Stimulated activated naive CD8-positive, alpha-beta T cell treated with anti-CD3 and anti-CD28 coated beads, Interleukin-15, Interleukin-2, amounts not matched to agents 100 U/mL and 50 U/mL, for 24 hours (primary cell): ENCODE data around the gene SNAPC2.
"Not testable (repeated sequence)": the region's sequence is repeated elsewhere in the genome, so short reads cannot be mapped to it uniquely, and the experiment has no call there.

Experiments
- ATAC-seq: fragments of 150-1000 bp; cut with Tn5 transposase; one replicate; pipeline ENCODE4 v1.10.0; 2021
- DNase-seq: peaks from one replicate; pipeline ENCODE4 v3.0.0; 2021

SNAPC2 gene

DNA sequence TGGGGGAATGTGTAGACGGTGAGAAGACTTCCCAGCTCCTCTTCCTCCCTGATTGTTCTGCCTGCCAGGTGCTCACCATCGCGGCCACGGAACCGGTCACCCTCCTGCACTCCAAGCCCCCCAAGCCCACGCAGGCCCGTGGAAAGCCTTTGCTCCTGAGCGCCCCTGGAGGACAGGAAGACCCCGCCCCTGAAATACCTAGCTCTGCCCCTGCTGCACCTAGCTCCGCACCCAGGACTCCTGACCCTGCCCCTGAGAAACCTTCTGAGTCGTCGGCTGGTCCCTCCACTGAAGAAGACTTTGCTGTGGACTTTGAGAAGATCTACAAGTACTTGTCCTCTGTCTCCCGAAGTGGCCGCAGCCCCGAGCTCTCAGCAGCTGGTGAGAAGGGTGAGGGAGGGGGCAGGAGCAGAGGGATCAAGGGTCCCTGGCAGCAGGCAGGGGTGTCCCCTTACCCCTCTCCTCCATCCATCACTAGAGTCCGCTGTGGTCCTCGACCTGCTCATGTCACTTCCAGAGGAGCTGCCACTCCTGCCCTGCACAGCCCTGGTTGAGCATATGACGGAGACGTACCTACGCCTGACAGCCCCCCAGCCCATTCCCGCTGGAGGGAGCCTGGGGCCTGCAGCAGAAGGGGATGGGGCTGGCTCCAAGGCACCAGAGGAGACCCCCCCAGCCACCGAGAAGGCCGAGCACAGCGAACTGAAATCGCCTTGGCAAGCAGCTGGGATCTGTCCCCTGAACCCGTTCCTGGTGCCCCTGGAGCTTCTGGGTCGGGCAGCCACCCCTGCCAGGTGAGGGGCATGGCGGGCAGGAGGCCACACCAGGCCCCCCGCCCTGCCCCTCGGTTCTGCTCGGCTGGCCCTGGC, 2.1 kb downstream of the SNAPC2 start:
- ATAC-seq, result no peak
- no peak for DNase-seq

GRCh38 chr19:7922836-7923195, 2.7 kb downstream of the SNAPC2 start:
- DNase-seq, result no peak
- no peak for ATAC-seq

GRCh38 chr19:7923295-7924191, 3.4 kb downstream of the SNAPC2 start:
- no peak for DNase-seq
- no peak for ATAC-seq

DNA sequence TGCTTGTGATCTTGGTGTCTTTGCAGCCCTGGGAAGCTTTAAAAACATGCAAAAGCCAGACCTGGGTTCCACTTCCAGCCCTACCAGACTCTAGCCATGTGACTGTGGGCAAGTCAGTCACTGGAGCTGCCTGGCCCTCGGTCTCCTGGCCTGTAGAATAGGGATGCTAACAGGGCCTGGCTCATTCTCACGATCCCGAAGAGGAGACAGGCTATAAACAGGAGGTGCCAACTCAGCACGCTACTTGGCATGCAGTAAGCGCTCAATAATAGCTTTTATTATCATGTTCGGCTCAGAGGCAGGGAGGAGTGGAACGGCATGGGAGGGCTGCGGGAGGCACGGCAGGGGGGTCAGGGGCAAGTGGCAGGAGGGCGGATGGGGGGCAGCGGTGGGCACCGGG, 4.1 kb downstream of the SNAPC2 start:
- no peak for ATAC-seq

DNA sequence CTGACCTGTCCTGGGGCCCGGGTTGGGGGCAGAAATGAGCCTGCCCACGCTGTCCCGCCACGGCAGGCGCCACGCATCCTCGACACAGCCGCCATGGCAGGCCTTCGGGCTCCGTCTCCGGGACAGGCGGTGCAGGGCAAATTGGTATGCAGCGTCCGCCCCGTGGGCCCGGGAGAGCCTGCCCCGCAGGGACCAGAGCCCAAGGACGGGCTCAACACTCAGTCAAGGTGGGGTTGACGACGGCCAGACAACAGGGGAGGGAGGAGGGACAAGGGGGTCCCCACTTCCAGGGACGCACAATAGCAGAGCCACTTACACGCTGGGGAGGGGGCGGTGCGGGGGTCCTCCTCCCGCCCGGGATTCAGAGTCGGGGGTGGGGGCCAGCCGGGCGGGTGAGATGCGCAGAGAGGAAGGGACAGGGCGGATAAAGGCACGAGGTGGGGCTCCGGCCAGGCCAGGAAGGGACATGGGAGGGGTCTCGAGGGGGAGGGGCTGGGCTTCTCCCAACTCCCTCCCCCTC, 4.6 kb downstream of the SNAPC2 start:
- no peak for DNase-seq

More for the DNA sequence above, 4.1 kb downstream of the SNAPC2 start:
- DNase-seq, result no peak

GRCh38 chr19:7925171-7925851, 5.2 kb downstream of the SNAPC2 start:
- DNase-seq (peak; percentile 90), ATAC-seq (peak; percentile 17)

More for the DNA sequence above, 4.6 kb downstream of the SNAPC2 start:
- no peak for ATAC-seq

- peak; percentile 85 for DNase-seq
- peak; percentile 44 for ATAC-seq
These were observed 6.0 kb downstream of the SNAPC2 start, which contains the start of gene CTXN1 for GRCh38 chr19:7926021-7926726. CTXN1 (minus strand) TSS chr19:7926135; CDS start chr19:7925538, 597 bp downstream.

DNA sequence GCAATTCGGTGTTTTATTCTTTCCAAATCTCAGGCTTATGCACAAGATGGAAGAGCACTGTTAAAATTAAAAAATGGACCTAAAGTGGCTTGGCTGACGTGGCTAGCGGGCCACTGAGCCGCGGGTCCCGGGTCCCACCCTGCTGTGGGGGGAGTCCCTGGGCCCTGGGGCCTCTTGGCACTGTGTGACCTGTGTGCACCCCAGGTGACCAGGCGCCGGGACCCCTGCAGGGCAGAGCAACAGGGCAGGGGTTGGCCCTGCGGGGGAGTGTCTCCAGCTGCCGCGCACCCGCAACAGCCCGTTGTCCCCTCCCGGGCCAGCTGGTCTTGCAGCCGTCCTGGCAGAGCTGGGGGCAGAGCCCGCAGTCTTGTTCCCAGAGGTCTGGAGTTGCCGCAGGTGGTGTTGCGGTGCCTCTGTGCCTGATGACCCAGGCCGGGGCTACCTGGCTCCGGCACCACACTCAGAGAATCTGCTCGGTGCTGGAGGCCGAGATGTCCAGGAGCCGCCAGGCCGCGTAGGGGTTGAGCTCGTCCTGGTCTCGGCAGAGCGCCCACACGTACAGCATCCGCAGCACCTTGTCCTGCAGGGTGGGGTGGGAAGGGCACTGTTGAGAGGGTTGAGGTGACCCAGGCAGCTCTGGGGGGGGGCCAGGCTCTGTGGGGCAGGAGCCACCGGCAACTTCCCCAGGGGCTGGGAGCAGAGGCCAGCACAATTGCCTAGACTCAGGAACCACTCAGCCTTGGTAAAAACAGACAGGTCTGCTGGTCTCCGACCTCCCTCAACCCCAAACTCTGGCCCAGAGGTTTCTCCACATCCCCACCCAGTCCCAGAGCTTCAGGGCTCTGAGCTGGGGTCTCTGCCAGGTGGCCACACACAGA, 6.8 kb downstream of the SNAPC2 start:
- DNase-seq (no peak), ATAC-seq (no peak)

DNA sequence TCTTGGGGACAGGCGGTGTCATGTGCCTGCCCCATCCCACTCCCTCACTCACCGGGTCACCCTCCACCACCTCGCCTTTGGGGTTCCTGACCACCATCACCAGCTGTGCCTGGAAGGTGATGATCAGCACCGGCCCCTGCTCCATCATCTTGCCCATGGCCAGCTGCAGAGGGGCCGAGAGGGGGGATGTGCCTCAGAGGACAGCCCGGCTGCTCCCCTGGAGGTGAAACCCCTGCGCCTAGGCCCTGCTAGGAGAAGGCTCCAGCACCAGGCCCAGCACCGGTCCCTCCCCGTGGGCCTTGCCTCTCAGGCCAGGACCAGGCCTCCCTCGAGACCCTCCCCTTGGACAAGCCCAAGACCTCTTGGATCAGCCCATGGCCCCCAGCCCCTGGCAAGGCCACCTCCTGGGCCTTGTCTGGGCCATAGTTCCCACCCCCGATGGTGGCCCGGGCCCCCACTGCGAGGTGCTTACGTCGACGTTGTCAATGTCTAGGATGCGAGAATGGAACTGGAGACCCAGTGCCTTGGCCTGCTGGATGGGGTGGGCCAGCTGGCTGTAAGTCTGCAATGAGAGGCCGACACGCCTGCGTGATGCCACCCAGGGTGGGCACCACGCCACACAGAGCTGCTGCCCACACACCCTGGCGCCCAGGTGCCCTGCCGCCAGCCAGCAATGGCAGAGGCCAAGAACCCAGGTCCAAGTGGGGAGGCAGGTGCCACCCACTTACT, 7.6 kb downstream of the SNAPC2 start:
- ATAC-seq, result no peak
- no peak for DNase-seq

DNA sequence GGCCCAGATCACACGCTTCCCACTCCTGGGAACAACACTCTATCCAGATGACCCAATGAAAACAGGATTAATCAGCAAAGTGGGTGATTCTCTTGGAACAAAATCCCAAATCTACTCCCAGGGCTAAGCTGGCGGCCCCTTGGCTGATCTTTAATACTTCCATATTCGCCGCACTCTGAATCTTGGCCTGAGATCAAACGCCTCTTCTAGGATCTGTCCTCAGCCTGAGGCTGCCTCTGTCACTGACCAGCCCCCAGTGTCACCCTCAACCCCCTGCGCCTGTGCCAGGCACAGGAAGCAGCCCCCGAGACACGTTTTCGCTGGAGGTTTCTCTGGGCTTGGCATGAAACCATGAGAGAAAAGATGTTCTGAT, 8.2 kb downstream of the SNAPC2 start:
- DNase-seq, result no peak
- ATAC-seq, result no peak

- ATAC-seq (peak; percentile 28), DNase-seq (peak; percentile 76)
These were observed 8.9 kb downstream of the SNAPC2 start for GRCh38 chr19:7928741-7929701.

DNA sequence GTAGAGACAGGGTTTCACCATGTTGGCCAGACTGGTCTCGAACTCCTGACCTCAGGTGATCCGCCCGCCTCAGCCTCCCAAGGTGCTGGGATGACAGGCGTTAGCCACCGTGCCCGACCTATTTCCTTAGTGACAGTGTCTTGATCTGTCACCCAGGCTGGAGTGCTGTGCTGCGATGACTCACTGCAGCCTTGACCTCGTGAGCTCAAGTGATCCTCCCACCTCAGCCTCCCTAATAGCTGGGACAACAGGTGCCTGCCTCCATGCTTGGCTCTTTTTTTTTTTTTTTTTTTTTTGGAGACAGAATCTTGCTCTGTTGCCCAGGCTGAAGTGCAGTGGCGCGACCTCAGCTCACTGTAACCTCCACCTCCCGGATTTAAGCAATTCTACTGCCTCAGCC, 9.9 kb downstream of the SNAPC2 start:
- DNase-seq, ATAC-seq: not testable (repeated sequence)

GRCh38 chr19:7930765-7931164, 10.6 kb downstream of the SNAPC2 start:
- ATAC-seq (no peak), DNase-seq (no peak)

DNA sequence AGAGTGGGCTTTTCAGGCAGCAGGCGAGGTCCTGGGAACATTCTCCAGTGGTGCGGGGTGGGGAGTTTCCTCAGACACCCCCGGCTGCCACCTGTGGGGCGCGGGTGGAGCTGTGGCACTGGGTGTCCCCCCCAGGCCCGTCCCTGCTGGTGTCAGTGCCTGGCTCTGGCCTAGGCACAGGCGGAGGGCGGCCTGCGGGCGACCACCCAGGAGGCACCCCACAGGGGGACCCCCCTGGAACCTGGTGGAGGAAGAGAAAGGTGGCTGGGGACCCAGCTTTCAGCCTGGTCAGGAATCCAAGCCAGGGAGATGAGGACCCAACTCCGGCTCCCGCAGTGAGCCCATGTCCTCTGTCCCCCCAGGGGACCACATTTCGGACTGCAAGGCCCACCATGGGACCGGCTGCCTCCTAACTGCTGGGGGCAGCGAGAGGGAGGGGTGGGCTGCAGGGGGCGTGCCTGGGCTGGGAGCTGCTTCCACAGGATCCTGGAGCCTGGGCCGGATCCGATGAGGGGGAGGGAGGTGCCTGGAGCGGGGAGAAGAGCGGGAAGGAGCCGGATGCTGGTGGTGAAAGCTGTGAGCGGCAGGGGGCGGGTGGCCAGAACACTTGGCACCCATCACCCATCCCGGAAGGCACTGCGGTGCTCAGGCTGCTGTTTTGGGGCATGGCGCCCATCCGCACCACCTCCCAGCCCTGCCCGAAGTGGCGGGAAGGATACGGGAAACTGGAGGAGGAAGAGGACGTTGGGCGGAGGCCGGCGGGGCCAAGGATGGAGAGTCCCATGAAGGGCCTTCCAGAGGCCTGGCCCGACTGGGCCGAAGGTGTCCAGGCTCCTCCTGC, 11.3 kb downstream of the SNAPC2 start:
- ATAC-seq (no peak), DNase-seq (no peak)

DNA sequence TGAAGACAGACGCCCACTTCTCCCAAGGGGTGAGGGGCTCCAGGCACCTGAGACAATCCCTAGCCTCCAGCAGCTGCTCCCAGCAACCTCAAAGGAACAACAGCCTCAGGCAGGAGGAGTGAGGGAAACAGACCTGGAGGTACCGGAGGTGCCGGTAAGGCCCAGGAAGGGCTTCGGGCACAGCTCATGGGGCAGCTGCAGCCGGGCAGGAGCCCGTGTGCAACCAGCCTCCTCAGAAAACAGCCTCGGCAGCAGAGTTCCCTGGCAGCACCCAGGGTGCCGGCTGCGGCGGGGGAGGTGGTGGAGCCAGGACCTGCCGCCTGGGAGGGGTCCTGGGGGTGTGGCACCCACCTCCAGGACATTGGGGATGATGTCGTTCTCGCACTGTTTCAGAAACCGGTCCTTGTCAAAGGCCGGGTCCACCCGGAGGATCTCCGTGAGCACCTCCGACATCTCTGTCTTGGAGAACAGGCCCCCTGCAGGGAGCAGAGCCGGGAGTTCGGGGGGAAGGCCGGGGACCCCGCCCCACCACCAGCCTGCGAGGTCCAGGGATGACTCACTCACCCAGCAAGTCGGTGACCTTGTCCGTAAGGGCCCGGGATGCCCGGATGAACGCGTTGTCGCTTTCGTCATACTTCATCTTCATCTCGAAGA, 12.3 kb downstream of the SNAPC2 start:
- ATAC-seq (no peak), DNase-seq (no peak)

- ATAC-seq, result no peak
- DNase-seq, result no peak
These were observed 12.8 kb downstream of the SNAPC2 start for GRCh38 chr19:7932930-7933300.

DNA sequence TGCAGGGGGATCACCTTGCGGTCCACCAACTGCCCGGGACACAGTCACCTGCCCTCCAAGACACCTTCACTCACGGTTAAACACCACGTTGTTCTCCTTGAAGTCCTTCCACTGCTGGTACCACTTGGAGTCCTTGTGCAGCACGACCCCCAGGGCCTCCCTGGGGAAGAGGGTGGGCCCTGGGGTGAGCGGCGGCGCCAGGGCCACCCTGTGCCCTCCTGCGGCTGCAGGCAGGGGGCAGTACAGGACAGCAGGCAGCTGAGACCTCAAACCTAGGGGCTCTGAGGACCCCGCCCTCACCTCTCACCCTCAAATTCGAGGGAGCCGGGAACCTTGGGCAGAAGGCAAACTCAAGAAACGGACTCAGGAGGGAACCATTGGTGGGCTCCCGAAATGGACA, 13.3 kb downstream of the SNAPC2 start:
- no peak for DNase-seq
- no peak for ATAC-seq
